ENCODE data around the gene CLRN2.

- no peak for TF ChIP-seq CTCF (conservative IDR thresholded peaks at IDR 0.05; ENCODE audit: low read length)
- TF ChIP-seq EZH2phosphoT487 (IDR thresholded peaks at IDR 0.05; ENCODE audit: borderline replicate concordance): no peak
Observed at GRCh38 chr4:17489721-17490120, 25.2 kb upstream of the CLRN2 start.
